Prostate gland (tissue), 2 donors: Measurements from ENCODE around the gene KEAP1.
"Not testable (repeated sequence)": the region's sequence is repeated elsewhere in the genome, so short reads cannot be mapped to it uniquely, and the experiment has no call there.

Source experiments
- POLR2A ChIP-seq: fragments of 450-650 bp; IDR thresholded peaks from one replicate; pipeline ENCODE4 v1.6.1; 2016; ENCODE audit warnings: antibody characterized with exemption, mild to moderate bottlenecking
- POLR2AphosphoS5 ChIP-seq: sonication (generic); formaldehyde crosslinking; IDR thresholded peaks from one replicate; pipeline ENCODE4 v1.6.1; 2017; ENCODE audit warnings: antibody characterized with exemption
- TF ChIP-seq, protein P1 (sequence below), 4 experiments: fragments of 200-600 bp in 2 of 4; fragments of 450-650 bp in 2 of 4; sonication (generic) in 2 of 4; IDR thresholded peaks; 1 replicate in 3 of 4; 2 replicates in 1 of 4; pipeline ENCODE4 v1.5.1; 2016 to 2019; ENCODE audit warnings: antibody characterized with exemption in 4 of 4, mild to moderate bottlenecking in 2 of 4, moderate library complexity in 2 of 4

DNA sequence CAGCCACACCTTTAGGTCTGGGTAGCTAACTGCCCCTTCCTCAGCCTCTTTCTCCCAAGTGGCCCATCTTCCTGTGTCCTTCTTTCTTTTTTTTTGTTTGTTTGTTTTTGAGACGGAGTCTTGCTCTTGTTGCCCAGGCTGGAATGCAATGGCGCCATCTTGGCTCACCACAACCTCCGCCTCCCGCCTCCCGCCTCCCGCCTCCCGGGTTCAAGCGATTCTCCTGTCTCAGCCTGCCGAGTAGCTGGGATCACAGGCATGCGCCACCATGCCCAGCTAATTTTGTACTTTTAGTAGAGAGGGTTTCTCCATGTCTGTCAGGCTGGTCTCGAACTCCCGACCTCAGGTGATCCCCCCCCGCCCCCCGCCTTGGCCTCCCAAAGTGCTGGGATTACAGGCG lies 41.1 kb downstream of the KEAP1 start:
- TF ChIP-seq, protein P1, sequence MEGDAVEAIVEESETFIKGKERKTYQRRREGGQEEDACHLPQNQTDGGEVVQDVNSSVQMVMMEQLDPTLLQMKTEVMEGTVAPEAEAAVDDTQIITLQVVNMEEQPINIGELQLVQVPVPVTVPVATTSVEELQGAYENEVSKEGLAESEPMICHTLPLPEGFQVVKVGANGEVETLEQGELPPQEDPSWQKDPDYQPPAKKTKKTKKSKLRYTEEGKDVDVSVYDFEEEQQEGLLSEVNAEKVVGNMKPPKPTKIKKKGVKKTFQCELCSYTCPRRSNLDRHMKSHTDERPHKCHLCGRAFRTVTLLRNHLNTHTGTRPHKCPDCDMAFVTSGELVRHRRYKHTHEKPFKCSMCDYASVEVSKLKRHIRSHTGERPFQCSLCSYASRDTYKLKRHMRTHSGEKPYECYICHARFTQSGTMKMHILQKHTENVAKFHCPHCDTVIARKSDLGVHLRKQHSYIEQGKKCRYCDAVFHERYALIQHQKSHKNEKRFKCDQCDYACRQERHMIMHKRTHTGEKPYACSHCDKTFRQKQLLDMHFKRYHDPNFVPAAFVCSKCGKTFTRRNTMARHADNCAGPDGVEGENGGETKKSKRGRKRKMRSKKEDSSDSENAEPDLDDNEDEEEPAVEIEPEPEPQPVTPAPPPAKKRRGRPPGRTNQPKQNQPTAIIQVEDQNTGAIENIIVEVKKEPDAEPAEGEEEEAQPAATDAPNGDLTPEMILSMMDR (IDR thresholded peaks at IDR 0.05) = not testable (repeated sequence)
- not testable (repeated sequence) for TF ChIP-seq POLR2AphosphoS5, POLR2A
